GM21447 (cell line): ENCODE measurements around the gene TBC1D3D.
"Not testable (repeated sequence)": the region's sequence is repeated elsewhere in the genome, so short reads cannot be mapped to it uniquely, and the experiment has no call there.

Experiments used
- ATAC-seq: cut with Tn5 transposase; IDR thresholded peaks from one replicate; pipeline ENCODE4 v1.9.1; 2021; ENCODE audit not compliant: unreplicated experiment

TBC1D3D gene

GRCh38 chr17:38003676-38004075, at the start of gene TBC1D3D:
Gene TBC1D3D (plus strand): TSS chr17:38003976. CDS start chr17:38005561, 1,585 bp downstream.
- not testable (repeated sequence) for ATAC-seq

GRCh38 chr17:37988960-37989359, 14.8 kb upstream of the TBC1D3D start, which contains the start of gene TBC1D3L:
Gene TBC1D3L (minus strand): TSS chr17:37989060. CDS start chr17:37987520, 1,540 bp downstream.
- not testable (repeated sequence) for ATAC-seq
